Uterus (tissue), 2 donors: ENCODE data around the gene MST1.
"Not testable (repeated sequence)": the region's sequence is repeated elsewhere in the genome, so short reads cannot be mapped to it uniquely, and the experiment has no call there.

Source experiments
- CTCF ChIP-seq, 4 experiments: fragments of 200-600 bp in 2 of 4; fragments of 450-650 bp in 2 of 4; sonication (generic) in 2 of 4; IDR thresholded peaks; one replicate each; pipeline ENCODE4 v1.5.1; 2016 to 2019; ENCODE audit warnings: antibody characterized with exemption in 4 of 4, mild to moderate bottlenecking in 2 of 4, moderate library complexity in 1 of 4
- POLR2A ChIP-seq, 2 donors: fragments of 450-650 bp; IDR thresholded peaks; one replicate each; pipeline ENCODE4 v1.6.1; 2016; ENCODE audit warnings: antibody characterized with exemption in 2 of 2, mild to moderate bottlenecking in 1 of 2, moderate library complexity in 1 of 2

GRCh38 chr3:49684453-49684852, 4.8 kb downstream of the MST1 start:
- TF ChIP-seq CTCF, POLR2A (IDR thresholded peaks at IDR 0.05): not testable (repeated sequence)
